ENCODE measurements around the gene TSPEAR.

TSPEAR gene

DNA sequence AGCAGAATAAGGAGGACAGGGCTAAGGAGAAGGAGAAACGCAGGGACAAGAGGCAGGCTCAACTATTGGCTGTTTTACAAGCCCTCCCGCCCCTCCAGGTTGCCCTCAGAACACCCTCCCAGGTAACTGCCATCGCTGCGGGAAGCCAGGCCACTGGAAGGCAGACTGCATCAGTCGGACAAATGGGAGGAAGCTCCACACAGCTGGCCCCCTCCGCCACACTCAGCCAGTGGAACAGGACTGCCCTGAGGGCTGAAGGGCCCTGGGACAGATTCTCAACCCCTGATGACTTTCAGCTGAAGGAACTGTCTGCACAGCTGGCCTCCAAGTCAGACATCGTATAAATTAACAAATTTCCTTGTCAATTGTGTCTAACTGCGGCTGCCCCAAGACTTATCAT, 234.2 kb downstream of the TSPEAR start:
- TF ChIP-seq, protein P1, sequence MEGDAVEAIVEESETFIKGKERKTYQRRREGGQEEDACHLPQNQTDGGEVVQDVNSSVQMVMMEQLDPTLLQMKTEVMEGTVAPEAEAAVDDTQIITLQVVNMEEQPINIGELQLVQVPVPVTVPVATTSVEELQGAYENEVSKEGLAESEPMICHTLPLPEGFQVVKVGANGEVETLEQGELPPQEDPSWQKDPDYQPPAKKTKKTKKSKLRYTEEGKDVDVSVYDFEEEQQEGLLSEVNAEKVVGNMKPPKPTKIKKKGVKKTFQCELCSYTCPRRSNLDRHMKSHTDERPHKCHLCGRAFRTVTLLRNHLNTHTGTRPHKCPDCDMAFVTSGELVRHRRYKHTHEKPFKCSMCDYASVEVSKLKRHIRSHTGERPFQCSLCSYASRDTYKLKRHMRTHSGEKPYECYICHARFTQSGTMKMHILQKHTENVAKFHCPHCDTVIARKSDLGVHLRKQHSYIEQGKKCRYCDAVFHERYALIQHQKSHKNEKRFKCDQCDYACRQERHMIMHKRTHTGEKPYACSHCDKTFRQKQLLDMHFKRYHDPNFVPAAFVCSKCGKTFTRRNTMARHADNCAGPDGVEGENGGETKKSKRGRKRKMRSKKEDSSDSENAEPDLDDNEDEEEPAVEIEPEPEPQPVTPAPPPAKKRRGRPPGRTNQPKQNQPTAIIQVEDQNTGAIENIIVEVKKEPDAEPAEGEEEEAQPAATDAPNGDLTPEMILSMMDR (IDR thresholded peaks at IDR 0.05; ENCODE audit: extremely low read depth, insufficient read depth, missing control alignments), result no peak
- DNase-seq (ENCODE audit: low spot score), result no peak
- in situ Hi-C loops (cut with MboI; ENCODE audit: low pct_unique_long_range_greater_than_20kb, low sequenced_read_pairs, unreplicated experiment), result no loop called here

DNA sequence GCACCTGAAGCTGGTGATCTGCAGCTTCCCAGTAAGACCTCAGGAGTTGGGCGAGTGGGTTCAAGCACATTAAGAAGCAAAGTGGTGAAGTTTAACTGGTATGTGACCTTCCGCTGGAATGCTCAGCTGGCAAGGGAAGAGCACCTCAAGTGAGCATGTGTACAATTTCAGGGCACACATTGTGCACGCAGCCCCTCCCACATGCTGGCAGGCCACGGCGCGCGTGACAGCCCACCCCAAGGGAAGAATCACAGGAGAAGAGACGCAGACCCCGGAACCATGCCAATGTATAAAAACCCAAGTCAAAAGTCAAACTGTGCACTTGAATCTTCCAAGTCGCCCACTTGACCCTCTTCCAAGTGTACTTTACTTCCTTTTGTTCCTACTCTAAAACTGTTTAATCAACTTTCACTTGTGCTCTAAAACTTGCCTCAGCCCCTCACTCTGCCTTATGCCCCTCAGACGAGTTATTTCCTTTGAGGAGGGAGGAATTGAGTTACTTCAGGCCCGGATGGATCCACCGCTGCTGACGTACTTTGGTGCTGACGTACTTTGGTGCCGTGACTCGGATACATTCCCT, 236.0 kb downstream of the TSPEAR start:
- TF ChIP-seq, protein P1 (IDR thresholded peaks at IDR 0.05; ENCODE audit: extremely low read depth, insufficient read depth, missing control alignments), result no peak
- in situ Hi-C loops (cut with MboI; ENCODE audit: low pct_unique_long_range_greater_than_20kb, low sequenced_read_pairs, unreplicated experiment), result no loop called here
- DNase-seq (ENCODE audit: low spot score), result no peak

DNA sequence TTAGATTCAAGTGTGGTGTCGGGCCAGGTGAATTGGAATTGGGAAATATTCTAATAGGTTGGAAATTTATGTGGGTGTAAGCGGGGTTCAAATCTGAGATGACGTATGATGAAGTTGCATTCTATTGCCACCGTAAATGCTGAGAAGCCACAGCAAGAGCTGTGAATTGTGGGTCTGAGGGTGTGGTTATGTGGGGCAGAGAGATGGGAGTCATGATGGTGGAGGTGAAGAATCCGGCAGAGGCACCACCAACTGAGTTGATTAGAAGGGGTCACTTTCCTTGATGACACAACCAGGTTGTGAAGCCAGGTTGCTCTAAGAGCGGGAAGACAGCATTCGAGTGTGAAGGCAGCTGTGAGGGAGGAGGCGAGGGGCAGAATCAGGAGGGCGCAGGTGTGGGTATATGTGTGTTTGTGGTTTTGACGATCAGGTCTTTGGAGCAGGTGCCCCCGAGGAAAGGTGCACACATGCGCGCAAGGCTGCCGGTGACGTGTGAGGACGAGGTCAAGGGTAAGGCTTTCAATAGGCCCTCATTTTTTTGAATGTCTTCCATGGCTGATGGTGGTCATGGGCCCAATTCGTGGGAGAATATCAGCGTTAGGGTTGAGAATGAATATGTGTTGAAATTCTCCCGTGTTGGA, 237.3 kb downstream of the TSPEAR start:
- in situ Hi-C loops (cut with MboI; ENCODE audit: low pct_unique_long_range_greater_than_20kb, low sequenced_read_pairs, unreplicated experiment), result loop anchor here (25.0 kb wide), 1 partner anchor 387 kb away; no protein-coding TSS in a partner anchor
- DNase-seq (ENCODE audit: low spot score), result no peak
- TF ChIP-seq, protein P1 (IDR thresholded peaks at IDR 0.05; ENCODE audit: extremely low read depth, insufficient read depth, missing control alignments), result no peak

DNA sequence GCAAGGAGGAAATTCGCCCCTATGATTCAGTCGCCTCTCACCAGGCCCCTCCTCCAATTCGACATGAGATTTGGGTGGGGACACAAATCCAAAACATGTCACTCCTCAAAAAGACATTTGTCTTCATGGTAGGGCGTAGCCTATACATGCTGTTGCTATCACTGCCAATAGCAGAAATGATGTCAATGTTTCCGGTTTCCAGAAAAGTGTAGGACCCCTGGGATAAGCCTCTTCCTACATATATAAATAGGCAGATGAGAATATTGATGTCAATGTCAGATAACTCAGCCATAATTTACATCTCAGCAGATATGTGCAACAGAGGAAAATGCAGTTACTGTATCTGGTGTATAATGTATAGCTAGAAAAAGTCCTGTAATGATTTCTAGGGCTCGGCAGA, 239.4 kb downstream of the TSPEAR start:
- TF ChIP-seq, protein P1 (IDR thresholded peaks at IDR 0.05; ENCODE audit: extremely low read depth, insufficient read depth, missing control alignments), result no peak
- no peak for DNase-seq (ENCODE audit: low spot score)
- in situ Hi-C loops (cut with MboI; ENCODE audit: low pct_unique_long_range_greater_than_20kb, low sequenced_read_pairs, unreplicated experiment), result loop anchor here (25.0 kb wide), 1 partner anchor 385 kb away; no protein-coding TSS in a partner anchor

DNA sequence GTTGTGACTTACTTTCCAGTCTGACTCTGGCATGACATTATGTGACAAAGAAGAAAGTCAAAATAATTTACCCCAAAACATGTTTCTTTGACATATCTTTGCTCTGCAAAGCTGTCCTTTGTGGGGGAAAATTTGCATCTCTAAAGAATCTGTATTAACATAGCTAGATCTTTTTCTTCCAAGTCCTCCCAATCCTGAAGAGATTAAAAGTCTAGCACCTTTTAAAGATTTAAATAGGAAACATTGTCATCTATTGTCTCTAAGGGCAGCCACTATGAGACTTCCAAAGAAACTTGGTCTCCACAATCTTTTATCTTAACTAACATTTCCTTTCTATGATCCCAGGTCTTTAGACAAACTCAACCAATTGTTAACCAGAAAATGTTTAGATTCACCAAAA, 240.0 kb downstream of the TSPEAR start:
- DNase-seq (ENCODE audit: low spot score), result no peak
- in situ Hi-C loops (cut with MboI; ENCODE audit: low pct_unique_long_range_greater_than_20kb, low sequenced_read_pairs, unreplicated experiment), result loop anchor here (25.0 kb wide), 1 partner anchor 384 kb away; no protein-coding TSS in a partner anchor
- TF ChIP-seq, protein P1 (IDR thresholded peaks at IDR 0.05; ENCODE audit: extremely low read depth, insufficient read depth, missing control alignments), result no peak

DNA sequence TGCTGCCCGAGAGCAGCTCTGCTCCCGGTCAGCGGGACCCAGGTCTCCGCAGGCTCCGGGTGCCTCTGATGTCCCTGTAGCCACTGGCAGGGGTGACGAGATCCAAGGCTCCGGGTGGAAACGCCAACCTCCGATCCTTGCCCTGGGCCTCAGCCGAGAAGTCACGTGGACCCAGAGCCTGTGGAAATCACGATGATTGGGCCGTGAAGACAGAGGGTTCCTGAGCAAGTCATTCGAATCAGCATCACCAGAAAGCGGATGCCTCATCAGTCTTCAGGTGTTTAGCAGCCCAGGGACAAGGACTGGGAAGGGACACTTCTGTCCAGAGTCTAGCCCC, 243.5 kb downstream of the TSPEAR start:
- TF ChIP-seq, protein P1 (IDR thresholded peaks at IDR 0.05; ENCODE audit: extremely low read depth, insufficient read depth, missing control alignments), result no peak
- in situ Hi-C loops (cut with MboI; ENCODE audit: low pct_unique_long_range_greater_than_20kb, low sequenced_read_pairs, unreplicated experiment), result loop anchor here (25.0 kb wide), 1 partner anchor 381 kb away; no protein-coding TSS in a partner anchor
- no peak for DNase-seq (ENCODE audit: low spot score)

Data from GM13977 (cell line).